ENCODE data around the gene FERMT3.

FERMT3 gene

DNA sequence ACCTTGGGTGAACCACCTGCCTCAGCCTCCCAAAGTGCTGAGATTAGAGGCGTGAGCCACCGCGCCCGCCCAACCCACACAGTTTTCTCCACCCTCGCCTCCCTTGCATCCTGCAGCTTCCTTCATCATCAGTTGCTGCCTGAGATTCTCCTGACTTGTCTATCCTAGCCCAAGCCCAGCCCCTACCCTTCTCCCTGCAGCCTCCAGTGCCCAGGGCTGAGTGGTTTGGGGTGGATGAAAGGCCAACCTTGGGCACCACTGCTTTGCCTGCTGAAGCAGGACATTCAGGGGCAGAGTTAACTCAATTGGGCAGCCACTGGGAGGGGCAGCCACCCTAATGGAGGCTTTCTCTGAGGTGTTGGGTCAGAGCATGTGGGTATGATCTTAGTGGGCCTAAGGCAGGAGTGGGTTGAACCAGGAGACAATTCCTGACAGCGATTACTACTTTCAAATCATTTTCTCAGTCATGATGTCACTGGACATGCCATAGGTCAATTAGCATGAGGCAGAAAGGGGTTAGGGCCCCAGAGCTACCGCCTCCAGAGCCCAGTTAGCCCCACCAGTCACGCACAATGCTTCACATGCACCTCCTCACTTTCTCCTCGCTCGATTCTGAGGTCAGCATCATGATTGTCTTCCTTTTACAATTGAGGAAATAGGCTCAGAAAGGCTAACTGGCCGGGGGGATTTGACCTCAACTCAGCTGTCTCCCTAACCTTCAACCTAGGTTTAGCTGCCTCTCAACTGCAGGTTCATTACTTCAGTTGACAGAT is 33.3 kb downstream of the FERMT3 start:
- ChIA-PET CTCF (interaction anchor here (1.2 to 1.7 kb wide), 2 partner anchors 35 to 65 kb away, joined by 3 to 4 read pairs; partner anchors contain the start of gene ESRRA), POLR2A (interaction anchor here (1.0 to 3.8 kb wide), 5 partner anchors 12 to 55 kb away, joined by 3 to 13 read pairs (median 4); partner anchors contain the start of genes NUDT22, PLCB3, STIP1 and TRPT1)
- no peak for TF ChIP-seq SP1 (IDR thresholded peaks at IDR 0.05)
- TF ChIP-seq FOXK2 (IDR thresholded peaks at IDR 0.05), result no peak
- no peak for DNase-seq (ENCODE audit: extremely low spot score)

DNA sequence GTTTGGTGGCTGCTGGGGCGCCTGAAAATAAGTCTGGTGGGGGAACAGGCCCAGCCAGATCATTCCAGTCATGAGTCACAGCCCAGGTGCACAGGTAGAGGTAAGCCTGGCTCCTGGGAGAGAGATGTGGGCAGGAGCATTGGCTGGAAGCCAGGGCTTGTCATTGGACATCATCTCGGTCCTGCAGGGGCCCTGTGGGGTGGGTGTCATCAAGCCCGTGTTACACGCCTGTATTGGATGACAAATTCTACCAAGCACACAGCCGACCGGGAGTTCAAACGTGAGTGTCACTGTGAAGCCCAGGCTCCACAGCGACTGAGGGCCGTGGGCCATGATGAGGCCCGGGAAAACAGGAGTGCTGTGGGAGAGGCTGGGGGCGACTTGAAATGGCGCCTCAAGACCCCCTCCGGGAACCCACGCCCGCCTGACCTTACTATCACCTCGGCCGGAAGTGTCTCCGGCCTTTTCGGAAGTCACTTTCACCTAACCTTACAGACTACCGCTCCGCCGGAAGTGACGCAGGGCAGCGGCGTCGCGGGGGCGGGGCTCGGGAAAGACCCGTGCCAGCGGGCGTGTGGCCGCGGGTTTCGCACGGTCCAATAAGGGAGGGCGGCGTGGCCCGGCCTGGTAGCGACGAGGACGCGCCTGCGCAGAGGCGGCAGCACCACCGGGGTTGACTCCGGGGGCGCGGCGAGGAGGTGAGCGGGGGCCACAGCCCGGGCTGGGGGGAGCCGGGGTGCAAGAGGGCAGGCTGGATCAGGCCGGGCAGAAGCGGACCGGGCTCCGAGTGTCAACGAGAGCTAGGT is 34.1 kb downstream of the FERMT3 start, which contains the start of gene FKBP2:
FKBP2 (plus strand) TSS at position 661 of the 806 bp plus-strand sequence. CDS start 1,293 bp downstream, outside the sequence.
- TF ChIP-seq LEF1 (IDR thresholded peaks at IDR 0.05; ENCODE audit: borderline replicate concordance) (no peak), CTBP1 (IDR thresholded peaks at IDR 0.05; ENCODE audit: borderline replicate concordance) (no peak), HDGF (IDR thresholded peaks at IDR 0.05; ENCODE audit: borderline replicate concordance) (0 out of 2 replicates have a peak, but pooled peaks have one; percentile 14), ARNT (IDR thresholded peaks at IDR 0.05) (no peak), L3MBTL2 (conservative IDR thresholded peaks at IDR 0.05) (peak; percentile 33; the same call in 1 of the 2 replicates), BHLHE40 (IDR thresholded peaks at IDR 0.05; ENCODE audit: borderline replicate concordance) (no peak), FOXA1 (IDR thresholded peaks at IDR 0.05) (no peak), ZNF384 (IDR thresholded peaks at IDR 0.05) (no peak), TARDBP (IDR thresholded peaks at IDR 0.05) (no peak), SUZ12 (IDR thresholded peaks at IDR 0.05) (no peak), NFRKB (IDR thresholded peaks at IDR 0.05) (no peak), FOXM1 (IDR thresholded peaks at IDR 0.05; ENCODE audit: borderline replicate concordance) (peak; percentile 61), ELF4 (IDR thresholded peaks at IDR 0.05) (no peak)
- TF ChIP-seq, protein P1, sequence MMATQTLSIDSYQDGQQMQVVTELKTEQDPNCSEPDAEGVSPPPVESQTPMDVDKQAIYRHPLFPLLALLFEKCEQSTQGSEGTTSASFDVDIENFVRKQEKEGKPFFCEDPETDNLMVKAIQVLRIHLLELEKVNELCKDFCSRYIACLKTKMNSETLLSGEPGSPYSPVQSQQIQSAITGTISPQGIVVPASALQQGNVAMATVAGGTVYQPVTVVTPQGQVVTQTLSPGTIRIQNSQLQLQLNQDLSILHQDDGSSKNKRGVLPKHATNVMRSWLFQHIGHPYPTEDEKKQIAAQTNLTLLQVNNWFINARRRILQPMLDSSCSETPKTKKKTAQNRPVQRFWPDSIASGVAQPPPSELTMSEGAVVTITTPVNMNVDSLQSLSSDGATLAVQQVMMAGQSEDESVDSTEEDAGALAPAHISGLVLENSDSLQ (IDR thresholded peaks at IDR 0.05), result no peak
- peak; percentile 96 for DNase-seq (ENCODE audit: extremely low spot score)
- ChIA-PET CTCF (interaction anchor here (1.0 to 1.6 kb wide), 2 partner anchors 36 to 64 kb away, joined by 3 to 6 read pairs; no protein-coding TSS in a partner anchor), POLR2A (interaction anchor here (0.7 to 8.3 kb wide), 10 partner anchors 9 to 77 kb away, joined by 3 to 59 read pairs (median 5); partner anchors contain the start of genes DNAJC4, NUDT22, PRDX5 and STIP1)

DNA sequence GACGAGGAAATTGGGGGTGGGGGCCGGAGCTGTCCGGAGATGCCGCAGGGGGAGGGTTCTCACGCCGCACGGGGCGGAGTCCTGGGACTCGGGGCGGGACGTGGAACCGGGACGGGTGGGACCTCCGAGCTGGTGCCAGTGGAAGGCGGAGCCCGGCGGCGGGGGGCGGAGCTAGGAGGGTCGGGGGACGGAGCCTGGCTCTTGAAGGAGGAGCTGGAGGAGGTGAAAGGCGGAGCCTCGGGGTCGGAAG is 34.6 kb downstream of the FERMT3 start:
- ChIA-PET CTCF (interaction anchor here (1.0 to 1.6 kb wide), 2 partner anchors 37 to 63 kb away, joined by 3 to 6 read pairs; no protein-coding TSS in a partner anchor), POLR2A (interaction anchor here (0.7 to 8.3 kb wide), 10 partner anchors 9 to 439 kb away, joined by 3 to 59 read pairs (median 4); partner anchors contain the start of genes DNAJC4, NUDT22, PRDX5 and STIP1)
- peak; percentile 97 for DNase-seq (ENCODE audit: extremely low spot score)
- TF ChIP-seq ARNT (IDR thresholded peaks at IDR 0.05) (no peak), BHLHE40 (IDR thresholded peaks at IDR 0.05; ENCODE audit: borderline replicate concordance) (no peak), CTBP1 (IDR thresholded peaks at IDR 0.05; ENCODE audit: borderline replicate concordance) (no peak), NFRKB (IDR thresholded peaks at IDR 0.05) (no peak), HDGF (IDR thresholded peaks at IDR 0.05; ENCODE audit: borderline replicate concordance) (no peak), L3MBTL2 (conservative IDR thresholded peaks at IDR 0.05) (no peak), FOXM1 (IDR thresholded peaks at IDR 0.05; ENCODE audit: borderline replicate concordance) (no peak), TARDBP (IDR thresholded peaks at IDR 0.05) (no peak)

DNA sequence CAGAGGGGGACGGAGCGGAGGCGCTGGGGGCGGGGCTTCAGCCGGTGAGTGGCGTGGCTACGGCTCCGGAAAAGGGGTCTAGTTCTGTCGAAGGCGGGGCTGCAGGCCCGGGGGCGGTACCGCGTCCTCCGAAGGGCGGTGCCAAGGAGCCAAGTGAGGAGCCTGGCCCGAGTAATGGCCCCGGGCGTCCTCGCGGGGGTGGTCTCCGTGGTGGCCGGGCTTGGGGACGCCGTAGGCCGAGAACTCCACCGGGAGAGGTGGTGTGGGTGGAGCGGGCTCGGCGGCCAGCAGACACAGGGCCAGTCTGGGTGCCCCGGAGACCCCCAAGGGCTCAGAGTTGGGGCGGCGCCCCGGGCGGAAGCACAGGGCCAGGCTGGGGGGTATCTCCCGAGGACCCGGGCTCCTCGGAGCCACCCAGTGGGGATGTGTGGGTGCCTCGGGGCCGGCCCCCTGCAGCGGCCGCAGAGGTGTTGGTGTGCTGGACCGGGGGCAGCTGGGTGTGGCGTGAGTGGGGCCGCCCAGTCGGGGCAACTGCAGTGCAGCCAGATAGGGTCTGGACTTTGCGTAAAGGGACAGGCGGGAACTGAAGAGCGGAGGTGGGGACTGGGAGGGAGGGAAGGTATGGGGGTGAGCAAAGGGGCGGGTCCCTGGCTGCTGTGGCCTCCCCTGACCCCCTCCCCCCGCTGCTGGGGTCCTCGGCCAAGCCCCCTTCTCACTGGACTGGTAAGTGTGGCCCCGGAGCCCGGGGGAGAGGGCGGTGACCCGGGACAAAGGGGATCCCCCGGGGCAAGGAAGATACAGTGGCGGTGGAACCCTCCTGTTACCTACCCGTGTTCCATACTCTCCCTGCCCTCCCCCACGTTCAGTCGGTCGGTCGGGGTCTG is 35.2 kb downstream of the FERMT3 start:
- no peak for DNase-seq (ENCODE audit: extremely low spot score)
- ChIA-PET POLR2A (interaction anchor here (0.7 to 8.3 kb wide), 12 partner anchors 8 to 439 kb away, joined by 3 to 59 read pairs (median 4); partner anchors contain the start of genes DNAJC4, NUDT22, PRDX5 and STIP1), CTCF (interaction anchor here (1.0 to 1.6 kb wide), 2 partner anchors 37 to 63 kb away, joined by 3 to 6 read pairs; no protein-coding TSS in a partner anchor)
- TF ChIP-seq FOXM1 (IDR thresholded peaks at IDR 0.05; ENCODE audit: borderline replicate concordance) (no peak), HDGF (IDR thresholded peaks at IDR 0.05; ENCODE audit: borderline replicate concordance) (peak; percentile 26; the same call in 1 of the 2 replicates)
- TF ChIP-seq, protein P1 (IDR thresholded peaks at IDR 0.05), result peak; percentile 98

GRCh38 chr11:64243236-64243854 is 36.8 kb downstream of the FERMT3 start:
- ChIA-PET CTCF (interaction anchor here (0.8 to 1.1 kb wide), 3 partner anchors 32 to 61 kb away, joined by 3 to 4 read pairs (median 3); partner anchors contain the start of gene ESRRA), POLR2A (interaction anchor here (1.0 to 8.3 kb wide), 11 partner anchors 9 to 75 kb away, joined by 3 to 59 read pairs (median 5); partner anchors contain the start of genes DNAJC4, NUDT22, PRDX5 and STIP1)
- DNase-seq (ENCODE audit: extremely low spot score), result no peak
- no peak for TF ChIP-seq NFRKB (IDR thresholded peaks at IDR 0.05)
- TF ChIP-seq, protein P1 (IDR thresholded peaks at IDR 0.05), result no peak
- TF ChIP-seq FOXM1 (IDR thresholded peaks at IDR 0.05; ENCODE audit: borderline replicate concordance), result no peak
- TF ChIP-seq HDGF (IDR thresholded peaks at IDR 0.05; ENCODE audit: borderline replicate concordance), result no peak
- TF ChIP-seq BHLHE40 (IDR thresholded peaks at IDR 0.05; ENCODE audit: borderline replicate concordance), result no peak
- no peak for TF ChIP-seq TARDBP (IDR thresholded peaks at IDR 0.05)
- TF ChIP-seq ZNF384 (IDR thresholded peaks at IDR 0.05), result no peak
- no peak for TF ChIP-seq ELF4 (IDR thresholded peaks at IDR 0.05)
- no peak for TF ChIP-seq CTBP1 (IDR thresholded peaks at IDR 0.05; ENCODE audit: borderline replicate concordance)
- TF ChIP-seq LEF1 (IDR thresholded peaks at IDR 0.05; ENCODE audit: borderline replicate concordance), result no peak
- no peak for TF ChIP-seq FOXA1 (IDR thresholded peaks at IDR 0.05)
- TF ChIP-seq FOXK2 (IDR thresholded peaks at IDR 0.05), result no peak
- TF ChIP-seq L3MBTL2 (conservative IDR thresholded peaks at IDR 0.05), result no peak
- TF ChIP-seq SP1 (IDR thresholded peaks at IDR 0.05), result no peak
- no peak for TF ChIP-seq SUZ12 (IDR thresholded peaks at IDR 0.05)
- no peak for TF ChIP-seq ARNT (IDR thresholded peaks at IDR 0.05)
